ENCODE results near the gene CSF3R. TPM values are rescaled to one million over a fixed set of nuclear protein-coding genes. Genes with fewer than 3 reads are reported as not detected.

The CSF3R gene
- polyA plus RNA-seq, 1 donor from 2014 or later, result not detected

DNA sequence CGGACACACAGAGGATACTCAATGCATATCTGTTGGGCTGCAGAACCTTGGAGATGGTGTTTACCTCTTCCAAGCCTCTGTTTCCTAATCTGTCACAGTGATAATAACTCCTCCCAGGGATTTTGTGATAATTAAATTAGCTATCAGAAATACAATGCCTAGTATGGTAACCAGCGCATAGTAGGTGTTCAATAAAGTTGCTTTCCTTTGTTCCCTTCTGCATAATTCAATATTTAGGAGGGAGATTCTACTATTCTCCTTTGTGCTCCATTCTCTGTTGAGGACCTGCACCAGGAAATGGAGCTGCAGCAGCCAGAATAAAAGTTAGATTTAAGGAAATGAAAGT is 3.4 kb upstream of the CSF3R start:
- H3K4me3 ChIP-seq (ENCODE audit: low read length), result no peak overlapping the region
- TF ChIP-seq MXI1 (conservative IDR thresholded peaks at IDR 0.05; ENCODE audit: poor library complexity, severe bottlenecking), result no peak
- no peak for TF ChIP-seq POLR2AphosphoS5 (IDR thresholded peaks at IDR 0.05)
- TF ChIP-seq EP300 (conservative IDR thresholded peaks at IDR 0.05; ENCODE audit: poor library complexity, severe bottlenecking), result no peak
- TF ChIP-seq, protein P1, sequence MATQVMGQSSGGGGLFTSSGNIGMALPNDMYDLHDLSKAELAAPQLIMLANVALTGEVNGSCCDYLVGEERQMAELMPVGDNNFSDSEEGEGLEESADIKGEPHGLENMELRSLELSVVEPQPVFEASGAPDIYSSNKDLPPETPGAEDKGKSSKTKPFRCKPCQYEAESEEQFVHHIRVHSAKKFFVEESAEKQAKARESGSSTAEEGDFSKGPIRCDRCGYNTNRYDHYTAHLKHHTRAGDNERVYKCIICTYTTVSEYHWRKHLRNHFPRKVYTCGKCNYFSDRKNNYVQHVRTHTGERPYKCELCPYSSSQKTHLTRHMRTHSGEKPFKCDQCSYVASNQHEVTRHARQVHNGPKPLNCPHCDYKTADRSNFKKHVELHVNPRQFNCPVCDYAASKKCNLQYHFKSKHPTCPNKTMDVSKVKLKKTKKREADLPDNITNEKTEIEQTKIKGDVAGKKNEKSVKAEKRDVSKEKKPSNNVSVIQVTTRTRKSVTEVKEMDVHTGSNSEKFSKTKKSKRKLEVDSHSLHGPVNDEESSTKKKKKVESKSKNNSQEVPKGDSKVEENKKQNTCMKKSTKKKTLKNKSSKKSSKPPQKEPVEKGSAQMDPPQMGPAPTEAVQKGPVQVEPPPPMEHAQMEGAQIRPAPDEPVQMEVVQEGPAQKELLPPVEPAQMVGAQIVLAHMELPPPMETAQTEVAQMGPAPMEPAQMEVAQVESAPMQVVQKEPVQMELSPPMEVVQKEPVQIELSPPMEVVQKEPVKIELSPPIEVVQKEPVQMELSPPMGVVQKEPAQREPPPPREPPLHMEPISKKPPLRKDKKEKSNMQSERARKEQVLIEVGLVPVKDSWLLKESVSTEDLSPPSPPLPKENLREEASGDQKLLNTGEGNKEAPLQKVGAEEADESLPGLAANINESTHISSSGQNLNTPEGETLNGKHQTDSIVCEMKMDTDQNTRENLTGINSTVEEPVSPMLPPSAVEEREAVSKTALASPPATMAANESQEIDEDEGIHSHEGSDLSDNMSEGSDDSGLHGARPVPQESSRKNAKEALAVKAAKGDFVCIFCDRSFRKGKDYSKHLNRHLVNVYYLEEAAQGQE (IDR thresholded peaks at IDR 0.05; ENCODE audit: borderline replicate concordance), result no peak
- no peak for TF ChIP-seq RAD21 (conservative IDR thresholded peaks at IDR 0.05)
- H3K36me3 ChIP-seq (ENCODE audit: insufficient read depth, low read length), result no peaks in the 10 kb centered on the region
- no peaks in the 10 kb centered on the region for H3K79me2 ChIP-seq (replicated peaks; ENCODE audit: insufficient read depth, low read length)
- no peaks in the 10 kb centered on the region for H3K27me3 ChIP-seq (ENCODE audit: insufficient read depth, low read depth, low read length)
- no peak overlapping the region for H3K9ac ChIP-seq (ENCODE audit: low read length)
- no peak overlapping the region for H3K27ac ChIP-seq (ENCODE audit: low read length)
- no peak overlapping the region for H2AFZ ChIP-seq (ENCODE audit: low read depth, low read length)
- H3K9me3 ChIP-seq (ENCODE audit: low read length), result no peaks in the 10 kb centered on the region
- H3K9me2 ChIP-seq (ENCODE audit: insufficient read depth, low read length), result no peaks in the 10 kb centered on the region
- no peaks in the 10 kb centered on the region for H3F3A ChIP-seq (ENCODE audit: insufficient read depth, low read length, poor library complexity, severe bottlenecking)
- H4K20me1 ChIP-seq (ENCODE audit: insufficient read depth), result no peaks in the 10 kb centered on the region
- H3K4me2 ChIP-seq (ENCODE audit: low read length), result no peak overlapping the region

- Histone ChIP-seq H3K4me3 (ENCODE audit: low read length) (no peak overlapping the region), H4K20me1 (ENCODE audit: insufficient read depth) (no peaks in the 10 kb centered on the region), H3K27ac (ENCODE audit: low read length) (no peak overlapping the region), H3K9me3 (ENCODE audit: low read length) (no peaks in the 10 kb centered on the region), H3K9me2 (ENCODE audit: insufficient read depth, low read length) (no peaks in the 10 kb centered on the region), H3F3A (ENCODE audit: insufficient read depth, low read length, poor library complexity, severe bottlenecking) (no peaks in the 10 kb centered on the region), H3K9ac (ENCODE audit: low read length) (no peak overlapping the region), H3K27me3 (ENCODE audit: insufficient read depth, low read depth, low read length) (no peaks in the 10 kb centered on the region), H3K79me2 (replicated peaks; ENCODE audit: insufficient read depth, low read length) (no peaks in the 10 kb centered on the region), H3K36me3 (ENCODE audit: insufficient read depth, low read length) (no peaks in the 10 kb centered on the region), H2AFZ (ENCODE audit: low read depth, low read length) (no peak overlapping the region), H3K4me2 (ENCODE audit: low read length) (no peak overlapping the region)
- no peak for TF ChIP-seq EZH2 (IDR thresholded peaks at IDR 0.05; ENCODE audit: borderline replicate concordance, insufficient read depth, low read length, poor library complexity, severe bottlenecking)
- no peak for TF ChIP-seq RAD21 (conservative IDR thresholded peaks at IDR 0.05)
- TF ChIP-seq TAF1 (IDR thresholded peaks at IDR 0.05; ENCODE audit: low read depth), result no peak
- TF ChIP-seq, protein P1 (IDR thresholded peaks at IDR 0.05; ENCODE audit: borderline replicate concordance), result no peak
- TF ChIP-seq EP300 (conservative IDR thresholded peaks at IDR 0.05; ENCODE audit: poor library complexity, severe bottlenecking), result no peak
- TF ChIP-seq MXI1 (conservative IDR thresholded peaks at IDR 0.05; ENCODE audit: poor library complexity, severe bottlenecking), result no peak
These were observed 1.4 kb upstream of the CSF3R start for GRCh38 chr1:36484099-36484498.
